HEK293 (cell line): Measurements from ENCODE around the gene AKNA.

Experiments used
- CTCF ChIA-PET: fragments of 350-600 bp; formaldehyde crosslinking; extraction: SDS; loops from one replicate; lab custom pipeline; 2021; ENCODE audit warnings: antibody characterized with exemption; lab: Yijun Ruan, JAX
- POLR2A ChIA-PET: fragments of 300-600 bp; formaldehyde crosslinking; extraction: SDS; loops from one replicate; lab custom pipeline; 2020; ENCODE audit warnings: antibody characterized with exemption, inconsistent platforms; lab: Yijun Ruan, JAX
- H3K27ac ChIP-seq: fragments of 200-500 bp; sonication (Bioruptor generic); 2 replicates; pipeline ENCODE4 v1.5.1; 2014; ENCODE audit warnings: low read depth, low read length, control low read depth, inconsistent platforms; ENCODE audit errors: extremely low read depth
- H3K36me3 ChIP-seq, 2 experiments: fragments of 200-500 bp in 1 of 2; sonication (Bioruptor generic) in 1 of 2; 1 replicate in 1 of 2; 2 replicates in 1 of 2; pipeline ENCODE4 v1.5.1; 2014 to 2017; ENCODE audit warnings: inconsistent platforms in 2 of 2, low read length in 2 of 2; ENCODE audit not compliant: control insufficient read depth in 2 of 2, insufficient read depth in 1 of 2
- H3K4me1 ChIP-seq: fragments of 200-500 bp; sonication (Bioruptor generic); 2 replicates; pipeline ENCODE4 v1.5.1; 2014; ENCODE audit warnings: mild to moderate bottlenecking, low read length, inconsistent platforms; ENCODE audit not compliant: control insufficient read depth, insufficient read depth
- H3K4me3 ChIP-seq: 2 replicates; pipeline ENCODE4 v1.5.1; 2011; ENCODE audit warnings: low read depth, mild to moderate bottlenecking, control low read depth, low read length, moderate library complexity
- H3K9me3 ChIP-seq: fragments of 200-500 bp; sonication (Bioruptor generic); 2 replicates; pipeline ENCODE4 v1.5.1; 2014; ENCODE audit warnings: low read depth, low read length, inconsistent platforms; ENCODE audit not compliant: control insufficient read depth, insufficient read depth
- KLF7 ChIP-seq: fragments of 450-650 bp; formaldehyde crosslinking; IDR thresholded peaks from 2 replicates; pipeline ENCODE4 v1.5.1; 2016; ENCODE audit warnings: missing biosample characterization, missing genetic modification characterization, borderline replicate concordance
- RBAK ChIP-seq: fragments of 450-650 bp; formaldehyde crosslinking; IDR thresholded peaks from 2 replicates; pipeline ENCODE4 v1.5.1; 2016; ENCODE audit warnings: missing biosample characterization, missing genetic modification characterization
- SALL2 ChIP-seq: fragments of 450-650 bp; formaldehyde crosslinking; IDR thresholded peaks from 2 replicates; pipeline ENCODE4 v1.5.0; 2017; ENCODE audit warnings: missing biosample characterization, mild to moderate bottlenecking, missing genetic modification characterization, borderline replicate concordance
- YY1 ChIP-seq: fragments of 450-650 bp; formaldehyde crosslinking; IDR thresholded peaks from 2 replicates; pipeline ENCODE4 v1.5.1; 2018; ENCODE audit warnings: missing biosample characterization, missing genetic modification characterization
- ZBTB6 ChIP-seq: fragments of 450-650 bp; formaldehyde crosslinking; IDR thresholded peaks from 2 replicates; pipeline ENCODE4 v1.5.1; 2017; ENCODE audit warnings: missing biosample characterization, missing genetic modification characterization
- ZFP41 ChIP-seq: fragments of 450-650 bp; formaldehyde crosslinking; IDR thresholded peaks from 2 replicates; pipeline ENCODE4 v1.5.1; 2016; ENCODE audit warnings: missing biosample characterization, missing genetic modification characterization, borderline replicate concordance
- ZNF175 ChIP-seq: fragments of 450-650 bp; formaldehyde crosslinking; IDR thresholded peaks from 2 replicates; pipeline ENCODE4 v1.5.1; 2016; ENCODE audit warnings: missing biosample characterization, missing genetic modification characterization
- ZNF184 ChIP-seq: fragments of 450-650 bp; IDR thresholded peaks from 2 replicates; pipeline ENCODE4 v1.5.1; 2018; ENCODE audit warnings: missing biosample characterization, mild to moderate bottlenecking, missing genetic modification characterization
- ZNF24 ChIP-seq: fragments of 450-650 bp; formaldehyde crosslinking; IDR thresholded peaks from 2 replicates; pipeline ENCODE4 v1.5.1; 2016; ENCODE audit warnings: missing biosample characterization, missing genetic modification characterization
- ZNF350 ChIP-seq: fragments of 450-650 bp; formaldehyde crosslinking; IDR thresholded peaks from 2 replicates; pipeline ENCODE4 v1.5.0; 2017; ENCODE audit warnings: missing biosample characterization, mild to moderate bottlenecking, missing genetic modification characterization
- ZNF354C ChIP-seq: fragments of 450-650 bp; formaldehyde crosslinking; IDR thresholded peaks from 2 replicates; pipeline ENCODE4 v1.5.1; 2016; ENCODE audit warnings: missing biosample characterization, missing genetic modification characterization, low read depth, borderline replicate concordance
- ZNF404 ChIP-seq: fragments of 450-650 bp; formaldehyde crosslinking; IDR thresholded peaks from 2 replicates; pipeline ENCODE4 v1.5.1; 2017; ENCODE audit warnings: missing biosample characterization, missing genetic modification characterization
- ZNF423 ChIP-seq: fragments of 450-650 bp; formaldehyde crosslinking; IDR thresholded peaks from 2 replicates; pipeline ENCODE4 v1.5.1; 2016; ENCODE audit warnings: missing biosample characterization, missing genetic modification characterization
- ZNF521 ChIP-seq: fragments of 450-650 bp; formaldehyde crosslinking; IDR thresholded peaks from 2 replicates; pipeline ENCODE4 v1.5.1; 2017; ENCODE audit warnings: missing biosample characterization, mild to moderate bottlenecking, missing genetic modification characterization
- ZNF529 ChIP-seq: fragments of 450-650 bp; formaldehyde crosslinking; IDR thresholded peaks from 2 replicates; pipeline ENCODE4 v1.5.1; 2017; ENCODE audit warnings: missing genetic modification characterization, missing biosample characterization; ENCODE audit not compliant: insufficient replicate concordance
- ZNF548 ChIP-seq: fragments of 450-650 bp; formaldehyde crosslinking; IDR thresholded peaks from 2 replicates; pipeline ENCODE4 v1.5.1; 2016; ENCODE audit warnings: missing biosample characterization, missing genetic modification characterization
- ZNF596 ChIP-seq: fragments of 450-650 bp; IDR thresholded peaks from 2 replicates; pipeline ENCODE4 v1.5.0; 2018; ENCODE audit warnings: missing biosample characterization, mild to moderate bottlenecking, missing genetic modification characterization, moderate library complexity
- ZNF621 ChIP-seq: fragments of 450-650 bp; formaldehyde crosslinking; IDR thresholded peaks from 2 replicates; pipeline ENCODE4 v1.5.1; 2017; ENCODE audit warnings: missing biosample characterization, missing genetic modification characterization
- ZNF623 ChIP-seq: fragments of 450-650 bp; formaldehyde crosslinking; IDR thresholded peaks from 2 replicates; pipeline ENCODE4 v1.5.1; 2016; ENCODE audit warnings: missing biosample characterization, missing genetic modification characterization
- ZNF658 ChIP-seq: fragments of 450-650 bp; formaldehyde crosslinking; IDR thresholded peaks from 2 replicates; pipeline ENCODE4; 2016; ENCODE audit warnings: missing biosample characterization, missing genetic modification characterization
- ZNF777 ChIP-seq: fragments of 450-650 bp; formaldehyde crosslinking; IDR thresholded peaks from 2 replicates; pipeline ENCODE4 v1.5.1; 2017; ENCODE audit warnings: missing biosample characterization, missing genetic modification characterization, borderline replicate concordance
- ZNF785 ChIP-seq: fragments of 450-650 bp; formaldehyde crosslinking; IDR thresholded peaks from 2 replicates; pipeline ENCODE4 v1.5.1; 2016; ENCODE audit warnings: missing biosample characterization, missing genetic modification characterization
- ZNF843 ChIP-seq: fragments of 450-650 bp; formaldehyde crosslinking; IDR thresholded peaks from 2 replicates; pipeline ENCODE4 v1.5.1; 2016; ENCODE audit warnings: missing biosample characterization, missing genetic modification characterization
- TF ChIP-seq, protein P1 (sequence below): fragments of 450-650 bp; formaldehyde crosslinking; IDR thresholded peaks from 2 replicates; pipeline ENCODE4 v1.5.1; 2016; ENCODE audit warnings: missing biosample characterization, missing genetic modification characterization

The AKNA gene

GRCh38 chr9:114346146-114346545 lies 41.6 kb downstream of the AKNA start:
- no peak for TF ChIP-seq ZNF404
- TF ChIP-seq ZNF785 (tag by site-specific recombination): no peak
- TF ChIP-seq ZNF548: no peak
- TF ChIP-seq ZNF621 (tag by site-specific recombination): no peak
- ChIA-PET CTCF (interaction anchor here (0.6 to 1.0 kb wide), 3 partner anchors 59 to 669 kb away, joined by 3 read pairs; no protein-coding TSS in a partner anchor), POLR2A (no interaction called here)
- no peaks in the 10 kb centered on the region for H3K9me3 ChIP-seq
- H3K27ac ChIP-seq: no peak overlapping the region
- H3K36me3 ChIP-seq: no peaks in the 10 kb centered on the region
- peaks cover 8% of the 10 kb centered on the region for H3K4me1 ChIP-seq
- H3K4me3 ChIP-seq: no peak overlapping the region

DNA sequence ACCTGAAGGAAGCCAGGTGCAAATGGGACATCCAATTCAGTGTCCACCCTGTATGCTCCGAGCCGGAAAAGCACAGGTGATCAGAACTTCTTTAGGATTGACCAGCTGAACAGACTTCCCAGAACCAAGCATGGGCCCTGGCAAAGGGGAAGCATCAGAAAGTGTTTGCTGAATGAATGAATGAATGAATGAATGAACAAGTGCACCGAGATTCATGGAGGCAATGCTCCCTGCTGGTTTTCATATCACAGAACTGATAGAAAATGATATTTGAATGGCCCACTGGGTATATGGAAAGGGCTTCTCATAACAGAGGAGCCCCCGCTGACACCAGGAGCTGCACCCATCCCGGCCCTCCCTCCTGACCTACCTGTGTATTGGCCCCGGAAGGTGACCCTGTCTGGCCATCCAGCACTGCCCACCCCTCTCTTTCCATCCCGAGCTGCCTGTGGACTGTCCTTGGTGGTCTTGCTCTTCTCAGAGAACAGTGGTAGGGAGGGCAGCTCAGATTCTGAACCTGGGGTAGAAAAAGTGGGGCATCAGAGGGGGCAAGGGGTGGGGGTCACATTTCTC lies 42.2 kb downstream of the AKNA start:
- Histone ChIP-seq H3K36me3 (no peaks in the 10 kb centered on the region), H3K4me3 (no peak overlapping the region), H3K4me1 (peaks cover 8% of the 10 kb centered on the region), H3K9me3 (no peaks in the 10 kb centered on the region), H3K27ac (no peak overlapping the region)
- POLR2A ChIA-PET: no interaction called here
- 0 out of 2 replicates have a peak, but pooled peaks have one; percentile 22 for TF ChIP-seq ZNF24 (tag by site-specific recombination)
- TF ChIP-seq ZNF184 (tag by site-specific recombination): no peak
- CTCF ChIA-PET: interaction anchor here (0.6 to 1.0 kb wide), 3 partner anchors 60 to 669 kb away, joined by 3 read pairs; no protein-coding TSS in a partner anchor

- POLR2A ChIA-PET: no interaction called here
- CTCF ChIA-PET: interaction anchor here (0.6 to 1.1 kb wide), 4 partner anchors 29 to 336 kb away, joined by 3 to 5 read pairs (median 4); no protein-coding TSS in a partner anchor
- Histone ChIP-seq H3K36me3 (no peaks in the 10 kb centered on the region), H3K9me3 (no peaks in the 10 kb centered on the region), H3K27ac (no peak overlapping the region), H3K4me1 (peaks cover 8% of the 10 kb centered on the region), H3K4me3 (no peak overlapping the region)
- no peak for TF ChIP-seq ZNF529 (tag by site-specific recombination)
- no peak for TF ChIP-seq ZNF354C
- no peak for TF ChIP-seq ZNF521 (tag by site-specific recombination)
- no peak for TF ChIP-seq ZNF777 (tag by site-specific recombination)
- no peak for TF ChIP-seq ZNF623 (tag by site-specific recombination)
- TF ChIP-seq SALL2 (tag by site-specific recombination): no peak
- TF ChIP-seq ZNF596 (tag by site-specific recombination): no peak
- TF ChIP-seq ZNF175 (tag by site-specific recombination): no peak
- no peak for TF ChIP-seq ZNF423 (tag by site-specific recombination)
- TF ChIP-seq ZBTB6 (tag by site-specific recombination): no peak
- TF ChIP-seq, protein P1, sequence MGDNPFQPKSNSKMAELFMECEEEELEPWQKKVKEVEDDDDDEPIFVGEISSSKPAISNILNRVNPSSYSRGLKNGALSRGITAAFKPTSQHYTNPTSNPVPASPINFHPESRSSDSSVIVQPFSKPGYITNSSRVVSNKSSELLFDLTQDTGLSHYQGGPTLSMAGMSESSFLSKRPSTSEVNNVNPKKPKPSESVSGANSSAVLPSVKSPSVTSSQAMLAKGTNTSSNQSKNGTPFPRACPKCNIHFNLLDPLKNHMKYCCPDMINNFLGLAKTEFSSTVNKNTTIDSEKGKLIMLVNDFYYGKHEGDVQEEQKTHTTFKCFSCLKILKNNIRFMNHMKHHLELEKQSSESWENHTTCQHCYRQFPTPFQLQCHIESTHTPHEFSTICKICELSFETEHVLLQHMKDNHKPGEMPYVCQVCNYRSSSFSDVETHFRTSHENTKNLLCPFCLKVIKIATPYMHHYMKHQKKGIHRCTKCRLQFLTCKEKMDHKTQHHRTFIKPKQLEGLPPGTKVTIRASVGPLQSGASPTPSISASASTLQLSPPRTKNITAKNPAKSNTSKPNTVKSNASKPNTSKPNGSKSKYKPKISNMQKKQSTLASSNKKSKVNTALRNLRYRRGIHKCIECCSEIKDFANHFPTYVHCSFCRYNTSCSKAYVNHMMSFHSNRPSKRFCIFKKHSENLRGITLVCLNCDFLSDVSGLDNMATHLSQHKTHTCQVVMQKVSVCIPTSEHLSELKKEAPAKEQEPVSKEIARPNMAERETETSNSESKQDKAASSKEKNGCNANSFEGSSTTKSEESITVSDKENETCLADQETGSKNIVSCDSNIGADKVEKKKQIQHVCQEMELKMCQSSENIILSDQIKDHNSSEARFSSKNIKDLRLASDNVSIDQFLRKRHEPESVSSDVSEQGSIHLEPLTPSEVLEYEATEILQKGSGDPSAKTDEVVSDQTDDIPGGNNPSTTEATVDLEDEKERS (tag by site-specific recombination): no peak
- TF ChIP-seq ZNF621 (tag by site-specific recombination): no peak
- no peak for TF ChIP-seq ZNF658
- no peak for TF ChIP-seq ZNF350 (tag by site-specific recombination)
- no peak for TF ChIP-seq ZNF843 (tag by site-specific recombination)
- no peak for TF ChIP-seq RBAK (tag by site-specific recombination)
- TF ChIP-seq YY1: no peak
- no peak for TF ChIP-seq ZFP41
- TF ChIP-seq KLF7 (tag by site-specific recombination): no peak
These were observed 43.1 kb downstream of the AKNA start for GRCh38 chr9:114344692-114345091.
